Spleen (tissue), 7 donors: Measurements from ENCODE around the gene EPS8.

Experiments
- POLR2A ChIP-seq, 3 donors: fragments of 450-650 bp; IDR thresholded peaks; one replicate each; pipeline ENCODE4 v1.5.1; 2017; ENCODE audit warnings: antibody characterized with exemption in 3 of 3, mild to moderate bottlenecking in 1 of 3
- TF ChIP-seq, protein P1 (sequence below), 11 experiments: fragments of 200-600 bp in 7 of 11; fragments of 450-650 bp in 4 of 11; sonication (generic) in 4 of 11; IDR thresholded peaks in 8 of 11; conservative IDR thresholded peaks in 3 of 11; 1 replicate in 7 of 11; 2 replicates in 4 of 11; pipeline versions ENCODE4 v1.4.0 to v1.8.0; 2016 to 2021; ENCODE audit warnings: antibody characterized with exemption in 11 of 11, inconsistent platforms in 4 of 11, mild to moderate bottlenecking in 1 of 11
- donor health status: DM: no; HTN: no; CAD: no; lungs with moderate emphysema.
- donor health status: DM: no; HTN: no; CAD: no.
- donor health status: DM: no; HTN: no; CAD: no.

DNA sequence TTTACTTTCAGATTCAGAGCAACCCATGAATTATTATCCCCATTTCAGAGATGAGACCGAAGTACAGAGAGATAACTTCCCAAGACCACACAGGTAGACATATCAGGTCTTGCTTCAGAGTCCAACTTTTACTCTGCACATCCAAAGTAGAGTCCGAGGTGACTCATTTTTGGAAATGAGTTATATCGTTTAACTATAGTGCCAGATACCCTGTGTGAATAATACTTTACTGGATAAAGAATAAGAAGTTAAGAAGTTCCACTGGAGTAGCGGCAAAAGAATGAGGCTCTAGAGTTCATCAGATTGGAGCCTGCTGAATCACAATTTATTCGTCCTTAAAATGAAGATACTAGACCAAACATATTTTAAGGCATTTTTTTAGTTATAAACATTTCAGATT lies 124.7 kb downstream of the EPS8 start:
- TF ChIP-seq, protein P1, sequence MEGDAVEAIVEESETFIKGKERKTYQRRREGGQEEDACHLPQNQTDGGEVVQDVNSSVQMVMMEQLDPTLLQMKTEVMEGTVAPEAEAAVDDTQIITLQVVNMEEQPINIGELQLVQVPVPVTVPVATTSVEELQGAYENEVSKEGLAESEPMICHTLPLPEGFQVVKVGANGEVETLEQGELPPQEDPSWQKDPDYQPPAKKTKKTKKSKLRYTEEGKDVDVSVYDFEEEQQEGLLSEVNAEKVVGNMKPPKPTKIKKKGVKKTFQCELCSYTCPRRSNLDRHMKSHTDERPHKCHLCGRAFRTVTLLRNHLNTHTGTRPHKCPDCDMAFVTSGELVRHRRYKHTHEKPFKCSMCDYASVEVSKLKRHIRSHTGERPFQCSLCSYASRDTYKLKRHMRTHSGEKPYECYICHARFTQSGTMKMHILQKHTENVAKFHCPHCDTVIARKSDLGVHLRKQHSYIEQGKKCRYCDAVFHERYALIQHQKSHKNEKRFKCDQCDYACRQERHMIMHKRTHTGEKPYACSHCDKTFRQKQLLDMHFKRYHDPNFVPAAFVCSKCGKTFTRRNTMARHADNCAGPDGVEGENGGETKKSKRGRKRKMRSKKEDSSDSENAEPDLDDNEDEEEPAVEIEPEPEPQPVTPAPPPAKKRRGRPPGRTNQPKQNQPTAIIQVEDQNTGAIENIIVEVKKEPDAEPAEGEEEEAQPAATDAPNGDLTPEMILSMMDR (IDR thresholded peaks at IDR 0.05 in 8 of 11, conservative IDR thresholded peaks at IDR 0.05 in 3 of 11) = no peak
- no peak for TF ChIP-seq POLR2A (IDR thresholded peaks at IDR 0.05)
